Large intestine (tissue), 3 donors: ENCODE data around the gene ROBO2. TPM values are rescaled to one million over a fixed set of nuclear protein-coding genes. Genes with fewer than 3 reads are reported as not detected.
A peak's percentile ranks its signal among the peaks of the same experiment; 100 is the strongest.

Experiments
- DNase-seq, 2 donors: peaks; one replicate each; pipeline versions ENCODE4 v3.0.0 to v3.0.0-alpha.2; 2013
- H3K27ac ChIP-seq: one replicate; pipeline ENCODE4 v1.5.1; 2013; ENCODE audit warnings: low read length
- H3K27me3 ChIP-seq: 2 replicates; pipeline ENCODE4 v1.6.1; 2013; ENCODE audit warnings: low read length; ENCODE audit not compliant: control insufficient read depth, insufficient read depth
- H3K36me3 ChIP-seq: 2 replicates; pipeline ENCODE4 v1.6.1; 2013; ENCODE audit warnings: low read length; ENCODE audit not compliant: control insufficient read depth, insufficient read depth
- H3K4me1 ChIP-seq: one replicate; pipeline ENCODE4 v1.6.1; 2013; ENCODE audit warnings: low read length; ENCODE audit not compliant: control insufficient read depth, insufficient read depth
- H3K4me3 ChIP-seq: one replicate; pipeline ENCODE4 v1.5.1; 2013; ENCODE audit warnings: low read length
- H3K9me3 ChIP-seq: one replicate; pipeline ENCODE4 v1.6.1; 2013; ENCODE audit warnings: mild to moderate bottlenecking, low read depth, low read length, moderate library complexity; ENCODE audit not compliant: control insufficient read depth
- WGBS: methylation state at CpG from one replicate; pipeline ENCODE4 v1.1.5; 2013; ENCODE audit warnings: low lambda C conversion rate; ENCODE audit not compliant: insufficient coverage; 5-methylcytosine and 5-hydroxymethylcytosine counted together
- polyA plus RNA-seq: library from polyadenylated mRNA; unstranded; fragments of 120-200 nt; gene quantifications from one replicate; pipeline ENCODE4 v1.2.1, GENCODE V29; 2013

ROBO2 gene
- polyA plus RNA-seq, 1 donor = 9.6 TPM

- no peak for DNase-seq
- H3K27me3 ChIP-seq = no peaks in the 10 kb centered on the region
- H3K4me1 ChIP-seq = no peaks in the 10 kb centered on the region
- no peaks in the 10 kb centered on the region for H3K36me3 ChIP-seq
- H3K4me3 ChIP-seq = no peak overlapping the region
- no CpG with 5 or more reads among the region's 7 CpGs for WGBS
- no peaks in the 10 kb centered on the region for H3K9me3 ChIP-seq
- no peak overlapping the region for H3K27ac ChIP-seq
These were observed 207.9 kb downstream of the ROBO2 start for GRCh38 chr3:77247817-77248216.

- Histone ChIP-seq H3K36me3 (no peaks in the 10 kb centered on the region), H3K4me3 (no peak overlapping the region), H3K9me3 (no peaks in the 10 kb centered on the region), H3K27ac (no peak overlapping the region), H3K4me1 (no peaks in the 10 kb centered on the region), H3K27me3 (no peaks in the 10 kb centered on the region)
- WGBS = no CpG with 5 or more reads among the region's 17 CpGs
- DNase-seq = no peak
These were observed 208.5 kb downstream of the ROBO2 start for GRCh38 chr3:77248420-77248819.

GRCh38 chr3:77251136-77251535 lies 211.2 kb downstream of the ROBO2 start:
- Histone ChIP-seq H3K9me3 (no peaks in the 10 kb centered on the region), H3K4me3 (no peak overlapping the region), H3K4me1 (no peaks in the 10 kb centered on the region), H3K27ac (no peak overlapping the region), H3K27me3 (no peaks in the 10 kb centered on the region), H3K36me3 (no peaks in the 10 kb centered on the region)
- no CpG with 5 or more reads among the region's 7 CpGs for WGBS
- DNase-seq = no peak

- peak; percentile 50 to 60 for DNase-seq
- H3K36me3 ChIP-seq = no peaks in the 10 kb centered on the region
- H3K4me1 ChIP-seq = peaks cover 2% of the 10 kb centered on the region
- WGBS = 29% methylated on average over 1 of the region's 3 CpGs
- H3K9me3 ChIP-seq = no peaks in the 10 kb centered on the region
- H3K27me3 ChIP-seq = no peaks in the 10 kb centered on the region
- H3K4me3 ChIP-seq = no peak overlapping the region
- H3K27ac ChIP-seq = no peak overlapping the region
These were observed 215.3 kb downstream of the ROBO2 start for GRCh38 chr3:77254967-77255831.

GRCh38 chr3:77256584-77257503 lies 216.9 kb downstream of the ROBO2 start:
- peak in 1 of 2 donors; percentile 11 for DNase-seq
- peaks cover 2% of the 10 kb centered on the region for H3K4me1 ChIP-seq
- H3K4me3 ChIP-seq = no peak overlapping the region
- no peaks in the 10 kb centered on the region for H3K9me3 ChIP-seq
- no peaks in the 10 kb centered on the region for H3K27me3 ChIP-seq
- WGBS = 73% methylated on average over 2 of the region's 9 CpGs
- H3K36me3 ChIP-seq = no peaks in the 10 kb centered on the region
- no peak overlapping the region for H3K27ac ChIP-seq

GRCh38 chr3:77259694-77260093 lies 219.8 kb downstream of the ROBO2 start:
- Histone ChIP-seq H3K27me3 (no peaks in the 10 kb centered on the region), H3K4me3 (no peak overlapping the region), H3K36me3 (no peaks in the 10 kb centered on the region), H3K4me1 (peaks cover 2% of the 10 kb centered on the region), H3K9me3 (no peaks in the 10 kb centered on the region), H3K27ac (no peak overlapping the region)
- no CpG with 5 or more reads among the region's 6 CpGs for WGBS
- DNase-seq = peak; percentile 2 to 56

GRCh38 chr3:77262361-77262760 lies 222.5 kb downstream of the ROBO2 start:
- no peak overlapping the region for H3K27ac ChIP-seq

GRCh38 chr3:77267589-77267988 lies 227.7 kb downstream of the ROBO2 start:
- H3K4me3 ChIP-seq = no peak overlapping the region
- no peak for DNase-seq
- no peak overlapping the region for H3K27ac ChIP-seq
- no peaks in the 10 kb centered on the region for H3K4me1 ChIP-seq
- WGBS = 100% methylated on average over 1 of the region's 3 CpGs
- H3K27me3 ChIP-seq = no peaks in the 10 kb centered on the region
- H3K36me3 ChIP-seq = no peaks in the 10 kb centered on the region
- no peaks in the 10 kb centered on the region for H3K9me3 ChIP-seq

More at GRCh38 chr3:77262361-77262760, 222.5 kb downstream of the ROBO2 start:
- H3K36me3 ChIP-seq = no peaks in the 10 kb centered on the region
- no peaks in the 10 kb centered on the region for H3K4me1 ChIP-seq
- no peaks in the 10 kb centered on the region for H3K27me3 ChIP-seq
- H3K4me3 ChIP-seq = no peak overlapping the region
- 100% methylated on average over 2 of the region's 2 CpGs for WGBS
- no peak for DNase-seq
- H3K9me3 ChIP-seq = no peaks in the 10 kb centered on the region

- no peak overlapping the region for H3K4me3 ChIP-seq
- WGBS = no CpG with 5 or more reads among the region's 1 CpG
- H3K9me3 ChIP-seq = no peaks in the 10 kb centered on the region
- H3K36me3 ChIP-seq = no peaks in the 10 kb centered on the region
- no peak for DNase-seq
- no peak overlapping the region for H3K27ac ChIP-seq
- H3K4me1 ChIP-seq = no peaks in the 10 kb centered on the region
- no peaks in the 10 kb centered on the region for H3K27me3 ChIP-seq
These were observed 231.4 kb downstream of the ROBO2 start for GRCh38 chr3:77271306-77271705.

- H3K4me3 ChIP-seq = no peak overlapping the region
- no peaks in the 10 kb centered on the region for H3K36me3 ChIP-seq
- no peaks in the 10 kb centered on the region for H3K4me1 ChIP-seq
- 97% methylated on average over 5 of the region's 6 CpGs for WGBS
- no peak overlapping the region for H3K27ac ChIP-seq
- H3K27me3 ChIP-seq = no peaks in the 10 kb centered on the region
- no peak for DNase-seq
- no peaks in the 10 kb centered on the region for H3K9me3 ChIP-seq
These were observed 231.8 kb downstream of the ROBO2 start for GRCh38 chr3:77271711-77272110.
